ENCODE data around the gene SOCS6. TPM values are rescaled to one million over a fixed set of nuclear protein-coding genes. Genes with fewer than 3 reads are reported as not detected.

Gene SOCS6
- total RNA-seq, 4 donors from 2014 or later, result 38.8 to 60.1 (median 41.1) TPM

- no peak overlapping the region for H3K27ac ChIP-seq
- no peaks in the 10 kb centered on the region for H3K36me3 ChIP-seq
- no peak overlapping the region for H3K4me3 ChIP-seq
- no peak for DNase-seq
- H3K4me1 ChIP-seq, result peaks cover 0 to 8% (median 0%) of the 10 kb centered on the region in 4 donors
- H3K27me3 ChIP-seq, result no peaks in the 10 kb centered on the region
- H3K9me3 ChIP-seq, result no peaks in the 10 kb centered on the region
- TF ChIP-seq POLR2A (IDR thresholded peaks at IDR 0.05), result no peak
- no peak for TF ChIP-seq CTCF (IDR thresholded peaks at IDR 0.05)
Observed at GRCh38 chr18:70308555-70309294, 19.9 kb downstream of the SOCS6 start.

GRCh38 chr18:70310560-70311320 is 21.9 kb downstream of the SOCS6 start:
- Histone ChIP-seq H3K36me3 (no peaks in the 10 kb centered on the region), H3K4me3 (no peak overlapping the region)
- DNase-seq, result no peak

GRCh38 chr18:70311726-70312125 is 22.9 kb downstream of the SOCS6 start:
- peaks cover 0 to 8% (median 0%) of the 10 kb centered on the region in 4 donors for H3K4me1 ChIP-seq
- no peak for TF ChIP-seq POLR2A (IDR thresholded peaks at IDR 0.05)
- no peak for TF ChIP-seq CTCF (IDR thresholded peaks at IDR 0.05)
- no peaks in the 10 kb centered on the region for H3K27me3 ChIP-seq
- no peaks in the 10 kb centered on the region for H3K9me3 ChIP-seq
- no peak overlapping the region for H3K27ac ChIP-seq
- DNase-seq, result no peak
- H3K4me3 ChIP-seq, result no peak overlapping the region
- H3K36me3 ChIP-seq, result no peaks in the 10 kb centered on the region

More at GRCh38 chr18:70310560-70311320, 21.9 kb downstream of the SOCS6 start:
- Histone ChIP-seq H3K9me3 (no peaks in the 10 kb centered on the region), H3K4me1 (peaks cover 0 to 8% (median 0%) of the 10 kb centered on the region in 4 donors), H3K27ac (no peak overlapping the region), H3K27me3 (no peaks in the 10 kb centered on the region)
- no peak for TF ChIP-seq POLR2A (IDR thresholded peaks at IDR 0.05)
- no peak for TF ChIP-seq CTCF (IDR thresholded peaks at IDR 0.05)

- no peaks in the 10 kb centered on the region for H3K9me3 ChIP-seq
- H3K27ac ChIP-seq, result no peak overlapping the region
- no peak overlapping the region for H3K4me3 ChIP-seq
- TF ChIP-seq CTCF (IDR thresholded peaks at IDR 0.05) (no peak), POLR2A (IDR thresholded peaks at IDR 0.05) (no peak)
- no peak for DNase-seq
- H3K4me1 ChIP-seq, result peaks cover 0 to 8% (median 0%) of the 10 kb centered on the region in 4 donors
- H3K36me3 ChIP-seq, result no peaks in the 10 kb centered on the region
- H3K27me3 ChIP-seq, result no peaks in the 10 kb centered on the region
Observed at GRCh38 chr18:70313640-70314039, 24.8 kb downstream of the SOCS6 start.

- H3K9me3 ChIP-seq, result no peaks in the 10 kb centered on the region
- no peak for DNase-seq
- no peaks in the 10 kb centered on the region for H3K36me3 ChIP-seq
- H3K4me3 ChIP-seq, result no peak overlapping the region
- no peak overlapping the region for H3K27ac ChIP-seq
- TF ChIP-seq CTCF (IDR thresholded peaks at IDR 0.05) (no peak), POLR2A (IDR thresholded peaks at IDR 0.05) (no peak)
- peaks cover 0 to 8% (median 0%) of the 10 kb centered on the region in 4 donors for H3K4me1 ChIP-seq
- no peaks in the 10 kb centered on the region for H3K27me3 ChIP-seq
Observed at GRCh38 chr18:70314151-70314782, 25.4 kb downstream of the SOCS6 start.
